T-helper 2 cell (primary cell): ENCODE measurements around the gene MOCOS.

Experiments
- DNase-seq, 5 experiments: peaks; one replicate each; pipeline versions ENCODE4 v3.0.0 to v3.0.0-alpha.2; 2012 to 2022

The MOCOS gene

DNA sequence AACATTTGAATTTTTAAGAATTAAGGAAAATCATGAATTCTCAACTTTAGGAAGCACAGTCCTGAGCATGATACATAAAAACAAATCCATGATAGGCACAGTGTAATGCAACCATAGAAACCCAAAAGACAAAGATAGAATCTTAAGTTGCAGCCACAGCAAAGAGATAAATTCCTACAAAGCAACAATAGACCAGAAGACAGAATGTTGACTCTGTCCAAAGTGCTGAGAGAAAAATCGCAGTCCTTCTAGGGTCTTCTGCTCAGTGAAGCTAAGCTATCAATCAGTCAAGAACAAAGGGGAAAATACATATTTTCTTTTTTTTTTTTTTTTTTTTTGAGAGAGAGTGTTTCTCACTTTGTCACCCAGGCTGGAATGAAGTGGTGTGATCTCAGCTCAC, 88.3 kb downstream of the MOCOS start:
- no peak for DNase-seq

DNA sequence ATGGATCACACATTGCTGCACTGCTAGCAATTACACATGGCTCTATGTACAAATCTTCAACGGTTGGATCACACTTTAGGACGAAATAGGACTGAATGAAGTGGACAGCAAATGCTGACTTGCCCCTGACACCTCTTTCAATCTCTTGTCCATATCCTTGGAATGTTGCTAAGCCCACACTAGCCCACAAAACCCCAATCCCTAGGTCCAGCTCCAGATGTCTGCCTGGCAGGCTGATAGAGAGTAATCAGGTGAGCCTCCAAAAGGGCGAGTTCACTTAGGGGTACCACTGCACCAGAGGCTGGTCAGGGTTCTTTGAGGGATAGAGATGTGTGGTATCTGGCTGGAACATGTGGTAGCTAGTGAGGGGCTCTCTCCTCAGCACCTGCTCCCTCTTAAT, 91.7 kb downstream of the MOCOS start:
- DNase-seq: no peak

DNA sequence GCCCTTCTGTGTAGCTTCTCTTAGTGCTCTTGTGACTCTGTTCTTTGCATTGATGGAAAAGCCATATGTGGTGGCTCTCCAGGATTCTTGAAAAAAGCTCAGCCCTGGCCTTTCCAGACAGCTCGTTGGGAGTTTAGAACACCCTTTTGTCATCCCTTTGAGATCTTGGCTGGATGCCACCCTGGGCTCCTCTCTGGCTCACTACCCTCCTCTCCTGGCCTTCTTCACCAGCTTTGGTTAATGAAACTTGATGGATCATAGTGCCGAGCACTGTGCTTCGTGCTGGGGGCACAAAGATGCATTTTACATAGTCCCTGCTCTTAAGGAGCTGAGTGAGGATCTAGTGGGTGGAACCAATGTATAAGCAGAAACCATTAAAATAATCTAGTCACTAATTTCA, 94.6 kb downstream of the MOCOS start:
- DNase-seq: no peak

DNA sequence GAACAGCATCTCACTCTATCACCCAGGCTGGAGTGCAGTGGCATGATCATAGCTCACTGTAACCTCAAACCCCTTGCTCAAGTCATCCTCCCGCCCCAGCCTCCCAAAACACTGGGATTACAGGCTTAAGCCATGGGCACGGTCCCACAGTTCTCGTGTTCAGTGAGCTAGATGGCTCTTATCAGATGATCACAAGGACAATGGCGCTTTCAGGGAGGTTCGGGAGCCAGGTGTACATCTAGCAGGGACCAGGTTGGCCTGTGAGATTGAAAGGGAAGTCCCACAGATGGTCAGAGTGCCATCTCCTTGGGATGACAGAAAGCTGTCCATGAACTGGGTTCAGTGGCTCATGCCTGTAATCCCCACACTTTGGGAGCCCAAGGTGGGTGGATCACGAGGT, 96.2 kb downstream of the MOCOS start:
- DNase-seq: no peak

DNA sequence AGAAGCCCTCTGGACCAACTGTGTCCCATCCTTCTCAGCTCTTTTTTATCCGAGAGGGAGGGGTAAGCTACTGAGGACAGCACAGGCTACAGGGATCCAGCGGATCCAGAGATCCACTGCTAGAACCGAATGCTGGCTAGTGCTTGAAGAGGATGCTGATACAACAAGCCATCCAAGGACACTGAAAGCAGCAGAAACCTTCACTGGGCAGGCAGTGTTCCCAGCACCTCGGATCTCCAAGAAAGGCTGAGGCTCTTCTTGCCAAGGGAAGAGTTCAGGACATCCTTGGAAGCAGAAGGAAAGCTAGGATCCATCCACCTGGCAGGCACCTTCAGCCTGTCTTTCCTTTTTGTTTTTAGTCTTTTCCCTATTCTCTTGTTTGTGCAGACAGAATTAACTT, 97.0 kb downstream of the MOCOS start:
- DNase-seq: no peak

DNA sequence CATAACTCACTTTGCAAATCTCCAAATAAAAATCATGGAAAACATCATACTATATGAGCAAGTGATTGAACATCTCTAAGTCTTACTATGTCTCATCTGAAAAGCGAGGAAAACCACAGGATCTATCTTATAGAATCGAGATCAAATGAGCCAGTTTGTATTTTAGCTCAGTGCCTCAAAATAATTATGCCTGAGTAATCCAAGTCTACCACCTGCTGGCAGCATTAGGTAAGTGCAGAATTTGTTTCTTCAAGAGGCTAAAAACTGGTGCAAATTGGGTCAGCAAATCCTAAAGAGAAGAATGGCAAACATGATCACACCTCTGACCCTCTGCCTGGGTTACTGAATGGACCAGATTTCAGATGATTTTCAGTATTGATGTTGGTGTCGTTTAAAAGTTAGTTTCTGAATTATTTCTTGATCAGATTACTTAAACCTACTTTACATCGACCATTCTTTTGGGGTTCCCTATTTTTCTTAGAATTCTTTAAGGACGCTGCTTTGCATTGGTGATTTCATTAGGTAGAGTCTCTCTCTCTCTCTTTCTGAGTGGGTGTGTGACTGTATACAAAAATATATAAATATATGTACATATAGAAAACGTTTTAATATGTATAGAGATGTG, 97.5 kb downstream of the MOCOS start:
- DNase-seq: peak in 2 of 5 experiments; percentile 19 to 57

DNA sequence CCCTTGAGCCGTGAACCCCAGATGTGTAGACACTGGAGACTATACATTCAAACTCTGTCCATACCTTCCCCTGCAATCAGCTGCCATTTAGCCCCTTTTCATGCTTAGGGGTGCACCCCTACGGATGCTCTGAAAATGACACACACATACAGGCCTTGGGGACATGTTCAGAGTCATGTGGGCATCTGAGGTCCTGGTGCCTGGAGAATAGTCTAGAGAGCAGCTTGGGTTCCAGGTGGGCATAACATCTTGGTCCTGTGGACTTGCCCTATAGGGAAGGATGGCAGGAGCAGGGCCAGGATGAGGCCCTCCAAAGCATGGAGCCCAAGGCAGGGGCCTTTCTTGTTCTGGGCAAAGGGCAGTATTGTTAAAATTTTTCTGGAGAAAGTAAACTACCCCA, 100.4 kb downstream of the MOCOS start:
- DNase-seq: no peak

DNA sequence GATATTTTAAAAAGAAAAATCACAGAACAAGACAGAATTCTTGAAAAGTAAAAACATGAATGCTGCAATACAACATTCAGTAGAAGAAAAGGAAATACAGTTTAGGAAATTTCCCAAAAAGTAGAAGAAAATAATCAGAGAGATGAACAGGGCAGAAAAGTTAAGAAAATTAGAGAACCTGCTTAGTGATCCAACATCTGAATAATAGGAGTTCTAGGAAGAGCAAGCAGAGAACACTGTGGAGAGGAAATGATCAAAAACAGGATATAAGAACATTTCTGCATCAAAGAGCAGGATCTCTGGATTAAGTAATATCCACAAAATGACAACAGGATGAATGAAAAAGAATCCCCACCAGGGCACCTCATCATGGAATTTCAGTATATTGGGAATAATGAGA, 101.4 kb downstream of the MOCOS start:
- DNase-seq: no peak

DNA sequence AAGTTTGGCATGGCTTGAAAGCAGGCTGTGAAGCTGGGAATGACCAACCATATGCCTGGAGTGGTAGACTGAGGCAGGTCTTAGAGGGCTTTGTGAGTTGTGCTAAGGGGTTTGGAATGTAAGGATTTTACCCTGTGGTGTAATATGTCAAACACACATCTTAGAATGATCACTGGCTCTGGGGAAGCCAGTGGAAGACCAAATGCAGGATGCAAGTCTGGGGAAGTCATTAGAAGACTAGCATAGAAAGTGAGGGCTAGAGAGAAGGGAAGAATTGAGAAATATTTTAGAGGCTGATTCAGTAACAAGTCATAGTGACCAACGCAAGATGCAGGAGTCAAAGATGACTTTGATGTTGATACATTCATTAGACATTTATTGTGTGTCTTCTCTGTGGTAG, 106.7 kb downstream of the MOCOS start:
- no peak for DNase-seq

DNA sequence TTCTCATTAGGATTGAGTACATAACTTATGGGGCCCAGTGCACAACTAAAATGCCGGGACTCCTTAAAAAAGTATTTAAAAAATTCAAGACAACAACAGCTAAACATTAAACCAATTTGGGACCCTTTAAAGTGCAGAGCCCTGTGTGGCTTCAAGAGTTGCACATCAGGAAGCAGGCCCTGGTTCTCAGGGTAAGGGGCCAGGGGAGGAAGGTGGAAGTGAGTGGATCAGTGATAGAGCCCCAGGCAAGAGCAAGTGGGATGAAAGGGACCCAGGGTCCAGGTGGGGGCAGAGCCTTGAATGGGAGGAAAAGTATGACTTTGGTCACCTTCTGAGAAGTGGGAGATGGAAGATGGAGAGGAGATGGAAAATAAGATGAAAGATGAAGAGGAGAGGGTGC, 107.9 kb downstream of the MOCOS start:
- no peak for DNase-seq

DNA sequence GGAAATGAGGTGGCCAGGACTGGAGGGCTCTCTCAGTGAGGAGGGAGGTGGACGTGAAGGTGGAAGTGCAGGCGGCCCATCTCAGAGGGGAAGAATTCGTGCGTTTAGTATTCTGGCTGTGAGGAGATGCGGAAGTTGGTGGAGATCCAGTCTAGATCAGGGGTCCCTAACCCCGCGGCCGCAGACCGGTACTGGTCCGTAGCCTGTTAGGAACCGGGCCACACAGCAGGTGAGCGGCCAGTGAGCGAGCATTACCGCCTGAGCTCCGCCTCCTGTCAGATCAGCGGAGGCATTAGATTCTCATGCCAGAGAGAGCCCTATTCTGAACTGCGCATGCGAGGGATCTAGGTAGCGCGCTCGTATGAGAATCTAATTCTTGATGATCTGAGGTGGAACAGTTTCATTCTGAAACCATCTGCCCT, 108.6 kb downstream of the MOCOS start:
- DNase-seq: no peak

DNA sequence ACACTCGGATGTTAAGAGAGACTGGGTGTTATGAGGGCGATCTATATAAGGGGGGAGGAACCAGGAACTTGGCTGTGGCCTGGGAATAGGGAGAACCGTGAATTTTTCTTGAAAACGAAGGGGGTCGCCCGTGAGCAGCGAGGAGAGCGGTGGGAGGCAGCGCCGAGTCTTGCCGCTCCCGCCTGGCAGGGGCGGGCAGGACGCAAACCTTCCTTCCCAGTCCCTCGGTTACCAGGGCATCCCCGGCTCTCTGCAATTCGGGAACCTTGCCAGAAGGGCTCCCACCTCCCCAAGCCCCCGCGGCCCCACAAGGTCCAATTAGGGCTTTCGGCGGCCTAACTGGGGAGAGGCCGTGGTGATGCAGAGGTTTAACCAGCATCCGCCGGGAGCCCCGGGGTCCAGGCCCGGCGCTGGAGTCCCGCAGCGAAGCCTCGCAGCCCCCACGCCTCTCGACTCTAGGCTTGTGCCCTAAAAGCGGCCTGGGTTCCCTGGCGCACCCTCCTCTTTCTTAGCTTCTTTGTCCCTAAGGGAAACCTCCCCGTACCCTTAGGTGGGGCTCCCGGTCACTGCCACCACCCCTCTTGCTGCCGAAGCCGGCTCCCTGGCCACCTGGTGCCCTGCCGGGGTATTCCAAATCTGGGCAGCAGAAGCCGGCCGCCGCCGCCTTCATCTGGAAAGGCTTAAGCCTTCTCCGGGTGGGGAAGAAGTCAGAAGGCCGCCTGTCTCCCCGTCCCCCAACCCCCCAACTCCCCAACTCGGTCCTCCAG, 109.5 kb downstream of the MOCOS start:
- DNase-seq: no peak

DNA sequence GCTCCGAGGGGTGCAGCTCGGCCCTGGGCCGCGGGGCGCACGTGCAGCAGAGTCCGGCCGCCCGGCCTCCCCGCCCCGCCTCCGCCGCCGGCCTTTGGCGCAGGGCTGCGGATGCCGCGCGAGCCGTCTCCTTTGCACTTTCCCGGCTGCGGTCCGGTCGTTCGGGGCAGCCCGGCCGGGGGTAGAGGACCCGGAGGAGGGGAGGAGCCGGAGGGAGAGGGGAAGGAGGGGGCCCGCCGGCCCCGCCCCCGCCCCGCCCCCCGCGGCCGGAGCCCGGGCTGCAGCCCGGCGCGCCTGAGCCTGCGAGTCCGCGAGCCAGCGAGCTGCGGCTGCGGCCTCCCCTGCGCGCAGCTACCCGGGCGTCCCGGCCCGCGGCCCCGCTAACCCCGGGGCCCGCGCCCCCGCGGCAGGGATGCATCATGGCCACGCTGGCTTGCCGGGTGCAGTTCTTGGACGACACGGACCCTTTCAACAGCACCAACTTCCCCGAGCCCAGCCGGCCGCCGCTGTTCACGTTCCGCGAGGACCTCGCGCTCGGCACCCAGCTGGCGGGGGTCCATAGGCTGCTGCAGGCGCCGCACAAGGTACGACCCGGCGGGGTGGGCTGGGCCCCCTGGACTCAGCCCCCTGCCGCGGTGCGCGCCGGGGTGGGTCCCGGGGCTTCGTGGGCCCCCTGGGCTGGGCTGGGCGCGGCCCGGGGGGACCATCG, 110.3 kb downstream of the MOCOS start, which contains the start of gene FHOD3:
Gene FHOD3, plus strand, starts transcription at position 297 of the 709 bp plus-strand sequence. Its CDS starts 123 bp downstream, at position 420.
- DNase-seq: no peak

DNA sequence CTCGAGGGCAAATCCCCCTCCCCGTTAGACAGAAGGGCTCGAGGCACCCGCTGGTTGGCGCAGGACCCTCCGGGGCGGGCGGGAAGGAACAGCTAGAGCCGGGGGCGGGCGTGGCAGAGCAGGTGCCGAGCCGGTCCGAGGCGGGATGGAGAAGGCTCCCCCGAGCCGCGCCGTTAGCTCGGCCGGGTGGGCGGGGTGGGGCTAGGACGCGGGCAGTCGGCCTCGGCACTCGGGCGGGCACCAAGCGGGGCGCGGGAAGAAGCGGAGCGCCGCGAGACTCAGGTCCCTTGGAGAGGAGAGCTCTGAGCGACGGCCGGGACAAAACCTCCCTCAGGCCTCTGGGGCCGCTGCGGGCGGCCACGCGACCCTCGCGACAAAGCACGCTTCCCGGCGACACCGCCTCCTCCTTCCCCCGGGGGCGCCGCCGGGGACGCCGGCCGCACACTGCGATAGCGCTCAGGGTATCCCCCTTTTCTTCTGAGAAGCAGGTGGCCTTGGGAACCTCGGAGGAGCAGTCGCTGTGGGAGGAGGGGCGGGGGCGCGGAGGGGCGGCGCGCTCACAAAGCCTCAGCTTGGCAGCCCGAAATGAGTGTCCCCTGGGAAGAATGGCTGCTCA, 110.9 kb downstream of the MOCOS start:
- no peak for DNase-seq

DNA sequence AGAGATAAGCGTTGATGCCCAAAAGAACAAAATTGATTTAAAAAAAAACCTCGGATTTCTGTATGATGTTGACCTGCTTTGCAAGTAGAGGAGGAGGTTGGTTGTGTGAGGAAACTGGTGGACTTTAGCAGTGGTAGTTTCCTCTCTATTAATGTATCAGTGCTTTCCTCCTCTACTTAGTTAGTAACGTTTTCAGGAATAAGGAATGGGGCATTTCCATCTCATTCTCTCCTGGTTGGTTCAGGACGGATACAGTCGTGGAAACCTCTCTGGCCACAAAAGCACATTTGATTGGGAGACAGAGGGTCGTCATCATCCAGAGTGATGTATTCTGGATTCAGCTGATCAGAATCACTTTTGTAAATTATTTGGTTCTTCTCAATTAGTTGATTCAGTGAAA, 111.7 kb downstream of the MOCOS start:
- DNase-seq: no peak

DNA sequence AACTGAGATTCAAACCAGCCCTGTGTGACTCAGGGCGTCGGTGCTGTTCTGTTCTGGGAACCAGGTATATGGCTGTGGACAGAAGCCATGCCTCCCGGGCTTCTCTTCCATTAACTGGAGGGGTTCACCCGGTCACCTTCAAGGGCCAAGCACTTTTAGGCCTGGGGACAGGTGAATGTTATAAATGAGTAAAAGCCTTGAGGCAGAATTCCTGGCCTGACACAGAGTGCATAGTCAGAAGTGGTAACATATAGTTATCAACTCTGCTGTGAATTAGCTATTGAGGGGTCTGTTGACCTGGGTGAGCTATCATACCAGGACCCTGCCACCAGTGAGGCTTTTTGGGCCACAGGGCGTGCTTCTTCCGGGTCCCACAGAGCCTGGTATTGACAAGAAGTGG, 112.9 kb downstream of the MOCOS start:
- DNase-seq: no peak

DNA sequence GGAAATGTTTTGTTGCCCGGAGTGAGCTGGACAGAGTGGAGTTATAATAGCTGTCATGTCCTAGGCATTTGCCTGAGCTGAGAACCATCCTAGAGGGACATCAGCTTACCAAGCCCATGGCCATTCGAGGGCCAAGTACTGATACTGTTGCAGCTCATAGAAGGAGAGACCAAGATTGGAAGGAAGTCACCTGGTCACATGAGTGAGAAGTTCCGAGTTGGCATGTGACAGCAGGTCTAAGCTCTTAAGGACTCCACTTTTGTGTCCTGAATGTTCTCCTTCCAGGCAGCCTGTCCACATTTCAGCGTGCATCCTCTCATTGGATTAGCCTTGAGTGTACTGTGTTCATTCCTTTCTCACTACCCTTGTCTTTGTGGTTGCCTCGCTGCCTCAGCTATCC, 114.6 kb downstream of the MOCOS start:
- no peak for DNase-seq

DNA sequence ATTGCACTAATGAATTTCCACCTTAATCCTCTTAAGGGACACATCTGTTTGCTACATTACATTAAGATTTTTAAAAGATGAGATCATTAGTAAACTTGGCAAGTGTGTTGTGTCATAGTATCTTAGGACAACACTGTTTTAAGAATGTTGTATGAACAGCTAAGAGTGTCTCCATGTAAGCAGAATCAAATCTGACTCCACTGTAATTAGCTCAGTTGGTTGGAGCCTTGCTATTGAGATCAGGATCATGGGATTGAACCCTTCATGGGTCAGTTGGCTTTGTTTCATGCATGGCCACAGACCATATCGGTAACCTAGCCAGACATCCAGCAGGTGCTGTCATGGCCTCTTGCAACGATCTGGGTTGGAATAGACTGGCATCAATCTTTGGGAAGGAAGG, 115.4 kb downstream of the MOCOS start:
- no peak for DNase-seq

DNA sequence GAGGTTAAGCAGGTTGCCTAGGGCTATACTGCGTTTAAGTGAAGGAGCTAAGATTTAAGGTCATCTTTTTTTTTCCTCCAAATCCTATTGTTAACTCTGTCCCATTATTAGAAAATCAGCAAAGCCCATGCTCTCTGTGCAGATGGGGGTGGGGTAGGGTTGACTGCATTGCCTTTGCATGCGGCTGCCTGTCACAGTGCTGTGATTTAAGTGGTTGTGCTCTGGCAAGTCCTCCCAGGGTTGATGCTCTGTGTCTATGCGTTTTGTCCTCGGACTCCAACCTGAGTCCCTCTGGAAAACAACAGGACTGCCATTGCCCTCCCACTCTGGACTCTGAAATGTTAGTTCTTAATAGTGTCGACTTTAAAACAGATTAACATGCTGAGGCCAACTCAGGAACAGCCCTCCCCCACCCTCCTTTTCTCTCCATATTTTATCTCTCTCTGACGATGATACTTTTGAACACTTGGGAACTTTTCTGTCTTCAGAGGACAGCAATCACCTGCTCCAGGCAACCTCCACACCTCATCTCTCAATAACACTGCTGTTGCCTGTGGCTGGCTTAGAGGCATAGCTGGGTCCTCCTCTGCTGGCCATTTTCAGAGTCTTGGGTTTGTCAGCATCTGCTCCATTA, 116.0 kb downstream of the MOCOS start:
- no peak for DNase-seq

DNA sequence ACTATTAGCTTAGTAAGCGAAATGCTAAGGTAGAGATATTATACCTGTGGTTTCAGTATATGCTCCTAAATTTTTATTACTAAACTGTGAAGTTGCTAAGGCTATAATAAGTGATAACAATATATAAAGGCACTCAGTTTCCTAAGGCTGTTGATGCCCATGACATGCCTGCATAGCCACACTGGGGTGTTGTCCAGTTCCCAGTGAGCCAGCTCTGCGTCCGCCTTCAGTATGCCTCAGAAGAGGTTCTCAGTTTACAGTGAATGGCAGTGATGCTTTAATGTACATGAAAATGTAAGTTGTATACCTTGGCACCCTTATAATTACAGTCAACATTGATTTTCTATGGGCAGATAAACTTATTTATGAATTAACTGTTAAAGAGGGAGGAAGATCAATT, 117.4 kb downstream of the MOCOS start:
- DNase-seq: no peak

DNA sequence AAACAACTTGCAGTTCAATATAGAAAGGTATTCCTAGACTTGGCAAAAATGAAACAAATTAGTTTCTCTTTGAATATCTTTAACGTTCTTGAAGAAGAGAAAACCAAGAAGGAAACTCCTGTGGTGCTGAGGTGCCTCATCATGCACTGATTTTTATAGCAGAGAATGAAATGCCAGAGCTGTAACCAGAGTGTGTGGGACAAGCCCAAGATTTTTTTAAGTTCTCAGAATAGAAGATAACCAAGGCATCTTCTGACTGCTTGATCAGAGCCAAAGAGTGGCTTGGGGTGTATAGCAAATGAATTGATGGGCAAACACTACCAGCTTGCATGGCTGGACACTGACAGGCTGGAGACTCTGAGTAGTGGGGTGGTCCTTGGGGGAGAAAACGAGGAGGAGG, 118.1 kb downstream of the MOCOS start:
- no peak for DNase-seq

DNA sequence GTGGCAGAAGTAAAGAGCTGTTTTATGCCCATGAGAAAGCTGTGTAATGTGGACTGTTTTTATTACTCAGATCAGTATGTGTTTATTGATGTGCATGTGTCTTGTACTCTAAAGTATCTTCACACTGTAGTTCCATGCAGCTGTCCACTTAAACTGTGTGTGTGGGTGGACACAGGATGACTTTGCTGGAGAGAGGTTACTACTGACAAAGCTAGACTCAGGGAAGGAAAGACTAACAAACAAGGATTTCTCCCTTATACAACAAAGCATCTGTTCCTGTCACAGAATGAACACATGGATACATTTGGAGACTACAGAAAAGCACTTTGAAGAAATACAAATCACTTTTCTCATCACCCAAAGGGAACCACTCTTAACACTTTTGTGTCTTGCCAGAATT, 120.2 kb downstream of the MOCOS start:
- DNase-seq: no peak
